ENCODE results near the gene TTLL5. TPM values are rescaled to one million over a fixed set of nuclear protein-coding genes. Genes with fewer than 3 reads are reported as not detected.

The TTLL5 gene
- total RNA-seq, 1 donor from 2014 or later: 43.1 TPM

DNA sequence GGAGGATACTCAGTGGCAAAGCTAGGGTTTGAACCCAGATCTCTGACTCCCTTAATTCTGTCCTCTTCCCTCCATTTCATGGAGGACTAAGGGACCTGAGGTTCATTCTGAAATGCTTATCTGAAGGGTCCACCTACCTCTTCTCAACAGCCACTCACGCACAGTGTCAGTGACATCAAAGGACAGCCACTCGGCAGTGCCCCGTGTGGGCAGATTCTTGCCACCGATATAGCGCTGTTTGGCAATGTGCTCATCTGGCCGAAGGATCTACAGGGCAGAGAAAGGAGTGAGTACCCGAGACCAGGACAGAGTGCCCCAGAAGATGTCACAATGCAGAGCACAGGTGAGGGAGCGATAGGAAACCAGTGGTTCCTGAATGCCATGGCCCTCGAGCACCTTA is 309.9 kb downstream of the TTLL5 start:
- no peak for DNase-seq
- Mint-ChIP-seq H3K4me1 (ENCODE audit: low read depth, unreplicated experiment) (peaks cover 45% of the 10 kb centered on the region), H3K9me3 (ENCODE audit: unreplicated experiment) (peaks cover 3% of the 10 kb centered on the region), H3K36me3 (ENCODE audit: unreplicated experiment) (peaks cover 6% of the 10 kb centered on the region), H3K4me3 (ENCODE audit: unreplicated experiment) (no peak overlapping the region), H3K27me3 (ENCODE audit: unreplicated experiment) (peaks cover 18% of the 10 kb centered on the region), H3K27ac (ENCODE audit: unreplicated experiment) (peak overlapping the region; percentile 29)
- TF ChIP-seq, protein P1, sequence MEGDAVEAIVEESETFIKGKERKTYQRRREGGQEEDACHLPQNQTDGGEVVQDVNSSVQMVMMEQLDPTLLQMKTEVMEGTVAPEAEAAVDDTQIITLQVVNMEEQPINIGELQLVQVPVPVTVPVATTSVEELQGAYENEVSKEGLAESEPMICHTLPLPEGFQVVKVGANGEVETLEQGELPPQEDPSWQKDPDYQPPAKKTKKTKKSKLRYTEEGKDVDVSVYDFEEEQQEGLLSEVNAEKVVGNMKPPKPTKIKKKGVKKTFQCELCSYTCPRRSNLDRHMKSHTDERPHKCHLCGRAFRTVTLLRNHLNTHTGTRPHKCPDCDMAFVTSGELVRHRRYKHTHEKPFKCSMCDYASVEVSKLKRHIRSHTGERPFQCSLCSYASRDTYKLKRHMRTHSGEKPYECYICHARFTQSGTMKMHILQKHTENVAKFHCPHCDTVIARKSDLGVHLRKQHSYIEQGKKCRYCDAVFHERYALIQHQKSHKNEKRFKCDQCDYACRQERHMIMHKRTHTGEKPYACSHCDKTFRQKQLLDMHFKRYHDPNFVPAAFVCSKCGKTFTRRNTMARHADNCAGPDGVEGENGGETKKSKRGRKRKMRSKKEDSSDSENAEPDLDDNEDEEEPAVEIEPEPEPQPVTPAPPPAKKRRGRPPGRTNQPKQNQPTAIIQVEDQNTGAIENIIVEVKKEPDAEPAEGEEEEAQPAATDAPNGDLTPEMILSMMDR (IDR thresholded peaks at IDR 0.05; ENCODE audit: partially characterized antibody, unreplicated experiment): no peak

- H3K27me3 Mint-ChIP-seq (ENCODE audit: unreplicated experiment): peaks cover 18% of the 10 kb centered on the region
- peaks cover under 1% of the 10 kb centered on the region for H3K36me3 Mint-ChIP-seq (ENCODE audit: unreplicated experiment)
- TF ChIP-seq, protein P1 (IDR thresholded peaks at IDR 0.05; ENCODE audit: partially characterized antibody, unreplicated experiment): no peak
- peaks cover 44% of the 10 kb centered on the region for H3K4me1 Mint-ChIP-seq (ENCODE audit: low read depth, unreplicated experiment)
- H3K9me3 Mint-ChIP-seq (ENCODE audit: unreplicated experiment): peaks cover 3% of the 10 kb centered on the region
- no peak overlapping the region for H3K4me3 Mint-ChIP-seq (ENCODE audit: unreplicated experiment)
- DNase-seq: no peak
- no peak overlapping the region for H3K27ac Mint-ChIP-seq (ENCODE audit: unreplicated experiment)
Observed at GRCh38 chr14:75971509-75971908, 310.5 kb downstream of the TTLL5 start.

GRCh38 chr14:75972801-75973421 is 311.9 kb downstream of the TTLL5 start:
- H3K27ac Mint-ChIP-seq (ENCODE audit: unreplicated experiment): peak overlapping the region; percentile 93
- DNase-seq: peak; percentile 47
- no peaks in the 10 kb centered on the region for H3K36me3 Mint-ChIP-seq (ENCODE audit: unreplicated experiment)
- H3K4me3 Mint-ChIP-seq (ENCODE audit: unreplicated experiment): no peak overlapping the region
- TF ChIP-seq, protein P1 (IDR thresholded peaks at IDR 0.05; ENCODE audit: partially characterized antibody, unreplicated experiment): no peak
- peaks cover 18% of the 10 kb centered on the region for H3K27me3 Mint-ChIP-seq (ENCODE audit: unreplicated experiment)
- peaks cover 51% of the 10 kb centered on the region for H3K4me1 Mint-ChIP-seq (ENCODE audit: low read depth, unreplicated experiment)
- H3K9me3 Mint-ChIP-seq (ENCODE audit: unreplicated experiment): peaks cover 8% of the 10 kb centered on the region

GRCh38 chr14:75976826-75977581 is 316.0 kb downstream of the TTLL5 start:
- H3K36me3 Mint-ChIP-seq (ENCODE audit: unreplicated experiment): no peaks in the 10 kb centered on the region
- H3K27ac Mint-ChIP-seq (ENCODE audit: unreplicated experiment): no peak overlapping the region
- H3K9me3 Mint-ChIP-seq (ENCODE audit: unreplicated experiment): peaks cover 11% of the 10 kb centered on the region
- peak overlapping the region; percentile 47 for H3K4me3 Mint-ChIP-seq (ENCODE audit: unreplicated experiment)
- peaks cover 54% of the 10 kb centered on the region for H3K4me1 Mint-ChIP-seq (ENCODE audit: low read depth, unreplicated experiment)
- peaks cover 11% of the 10 kb centered on the region for H3K27me3 Mint-ChIP-seq (ENCODE audit: unreplicated experiment)
- TF ChIP-seq, protein P1 (IDR thresholded peaks at IDR 0.05; ENCODE audit: partially characterized antibody, unreplicated experiment): no peak
- no peak for DNase-seq

GRCh38 chr14:75977582-75977943 is 316.5 kb downstream of the TTLL5 start:
- Mint-ChIP-seq H3K4me1 (ENCODE audit: low read depth, unreplicated experiment) (peaks cover 49% of the 10 kb centered on the region), H3K27me3 (ENCODE audit: unreplicated experiment) (peaks cover 7% of the 10 kb centered on the region), H3K36me3 (ENCODE audit: unreplicated experiment) (no peaks in the 10 kb centered on the region), H3K27ac (ENCODE audit: unreplicated experiment) (no peak overlapping the region), H3K9me3 (ENCODE audit: unreplicated experiment) (peaks cover 11% of the 10 kb centered on the region), H3K4me3 (ENCODE audit: unreplicated experiment) (peak overlapping the region; percentile 47)
- TF ChIP-seq, protein P1 (IDR thresholded peaks at IDR 0.05; ENCODE audit: partially characterized antibody, unreplicated experiment): no peak
- no peak for DNase-seq
